ENCODE measurements around the gene ACOT7.

DNA sequence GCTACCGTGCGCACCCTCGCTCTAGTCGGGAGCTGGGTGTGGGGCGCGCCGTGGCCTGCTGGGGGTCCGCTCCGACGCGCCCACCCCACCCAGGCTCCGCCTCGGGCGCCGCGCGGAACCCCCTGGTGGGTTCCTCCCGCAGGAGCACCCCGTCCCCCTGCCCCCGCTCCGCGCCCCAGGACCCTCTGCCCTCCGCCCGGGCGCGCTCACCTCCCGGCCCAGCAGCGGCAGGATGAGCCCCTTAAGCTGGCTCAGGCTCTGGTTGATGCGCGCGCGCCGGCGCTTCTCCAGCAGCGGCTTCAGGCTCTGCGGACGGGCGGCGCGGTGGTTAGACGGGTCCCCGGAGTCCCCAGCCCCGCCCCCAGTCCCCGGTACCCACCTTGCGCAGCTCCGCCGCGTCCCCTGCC, 25.8 kb upstream of the ACOT7 start:
- TF ChIP-seq, protein P1, sequence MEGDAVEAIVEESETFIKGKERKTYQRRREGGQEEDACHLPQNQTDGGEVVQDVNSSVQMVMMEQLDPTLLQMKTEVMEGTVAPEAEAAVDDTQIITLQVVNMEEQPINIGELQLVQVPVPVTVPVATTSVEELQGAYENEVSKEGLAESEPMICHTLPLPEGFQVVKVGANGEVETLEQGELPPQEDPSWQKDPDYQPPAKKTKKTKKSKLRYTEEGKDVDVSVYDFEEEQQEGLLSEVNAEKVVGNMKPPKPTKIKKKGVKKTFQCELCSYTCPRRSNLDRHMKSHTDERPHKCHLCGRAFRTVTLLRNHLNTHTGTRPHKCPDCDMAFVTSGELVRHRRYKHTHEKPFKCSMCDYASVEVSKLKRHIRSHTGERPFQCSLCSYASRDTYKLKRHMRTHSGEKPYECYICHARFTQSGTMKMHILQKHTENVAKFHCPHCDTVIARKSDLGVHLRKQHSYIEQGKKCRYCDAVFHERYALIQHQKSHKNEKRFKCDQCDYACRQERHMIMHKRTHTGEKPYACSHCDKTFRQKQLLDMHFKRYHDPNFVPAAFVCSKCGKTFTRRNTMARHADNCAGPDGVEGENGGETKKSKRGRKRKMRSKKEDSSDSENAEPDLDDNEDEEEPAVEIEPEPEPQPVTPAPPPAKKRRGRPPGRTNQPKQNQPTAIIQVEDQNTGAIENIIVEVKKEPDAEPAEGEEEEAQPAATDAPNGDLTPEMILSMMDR (IDR thresholded peaks at IDR 0.05; ENCODE audit: low read length): no peak
- no peak for TF ChIP-seq EZH2 (IDR thresholded peaks at IDR 0.05; ENCODE audit: borderline replicate concordance, low read length)
